ENCODE measurements around the gene PHC2.

PHC2 gene

DNA sequence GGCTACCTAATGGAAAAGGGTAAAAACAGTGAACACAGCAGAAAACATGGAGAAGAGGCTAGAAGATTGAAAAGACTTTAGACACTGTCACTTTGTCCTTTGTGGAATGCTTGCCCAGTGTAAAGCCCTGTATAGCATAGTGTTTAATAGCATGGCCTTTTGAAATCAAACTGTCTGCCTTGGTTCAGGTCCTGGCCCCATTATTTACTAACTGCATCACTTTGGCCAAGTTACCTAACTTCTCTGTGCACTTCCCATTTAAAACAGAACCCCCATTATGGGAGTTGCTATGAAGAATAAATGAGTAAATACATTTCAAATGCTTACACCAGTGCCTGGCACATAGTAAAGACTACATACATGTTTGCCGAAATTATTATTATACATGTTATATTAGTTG, 12.1 kb downstream of the PHC2 start:
- ChIA-PET POLR2A (no interaction called here), CTCF (interaction anchor here (2.1 kb wide), 1 partner anchor 15 kb away, joined by 4 read pairs; no protein-coding TSS in a partner anchor)
- DNase-seq (ENCODE audit: extremely low spot score) = no peak
- TF ChIP-seq, protein P1, sequence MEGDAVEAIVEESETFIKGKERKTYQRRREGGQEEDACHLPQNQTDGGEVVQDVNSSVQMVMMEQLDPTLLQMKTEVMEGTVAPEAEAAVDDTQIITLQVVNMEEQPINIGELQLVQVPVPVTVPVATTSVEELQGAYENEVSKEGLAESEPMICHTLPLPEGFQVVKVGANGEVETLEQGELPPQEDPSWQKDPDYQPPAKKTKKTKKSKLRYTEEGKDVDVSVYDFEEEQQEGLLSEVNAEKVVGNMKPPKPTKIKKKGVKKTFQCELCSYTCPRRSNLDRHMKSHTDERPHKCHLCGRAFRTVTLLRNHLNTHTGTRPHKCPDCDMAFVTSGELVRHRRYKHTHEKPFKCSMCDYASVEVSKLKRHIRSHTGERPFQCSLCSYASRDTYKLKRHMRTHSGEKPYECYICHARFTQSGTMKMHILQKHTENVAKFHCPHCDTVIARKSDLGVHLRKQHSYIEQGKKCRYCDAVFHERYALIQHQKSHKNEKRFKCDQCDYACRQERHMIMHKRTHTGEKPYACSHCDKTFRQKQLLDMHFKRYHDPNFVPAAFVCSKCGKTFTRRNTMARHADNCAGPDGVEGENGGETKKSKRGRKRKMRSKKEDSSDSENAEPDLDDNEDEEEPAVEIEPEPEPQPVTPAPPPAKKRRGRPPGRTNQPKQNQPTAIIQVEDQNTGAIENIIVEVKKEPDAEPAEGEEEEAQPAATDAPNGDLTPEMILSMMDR (IDR thresholded peaks at IDR 0.05; ENCODE audit: control extremely low read depth, extremely low read depth, low read depth, missing control alignments) = no peak

DNA sequence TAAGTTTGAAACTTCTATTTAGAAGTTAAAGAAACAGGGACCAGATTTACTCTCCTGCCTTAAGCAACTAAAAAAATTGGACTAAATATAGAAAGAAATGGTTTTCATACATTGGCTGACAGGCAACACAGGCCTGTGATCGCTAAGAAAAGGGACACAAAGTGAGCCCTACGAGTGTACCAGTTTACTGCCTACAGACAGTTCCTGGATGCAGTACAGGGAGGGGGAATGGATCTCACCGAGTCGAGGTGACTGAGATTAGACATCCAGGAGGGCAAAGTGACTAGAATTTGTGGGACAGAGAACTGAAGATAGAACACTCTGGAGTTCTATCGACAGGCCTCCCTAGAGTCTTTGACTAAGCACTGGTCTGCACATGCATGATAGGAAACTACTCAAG, 16.0 kb downstream of the PHC2 start:
- POLR2A ChIA-PET = no interaction called here
- CTCF ChIA-PET = no interaction called here
- DNase-seq (ENCODE audit: extremely low spot score) = no peak
- TF ChIP-seq, protein P1 (IDR thresholded peaks at IDR 0.05; ENCODE audit: control extremely low read depth, extremely low read depth, low read depth, missing control alignments) = no peak

DNA sequence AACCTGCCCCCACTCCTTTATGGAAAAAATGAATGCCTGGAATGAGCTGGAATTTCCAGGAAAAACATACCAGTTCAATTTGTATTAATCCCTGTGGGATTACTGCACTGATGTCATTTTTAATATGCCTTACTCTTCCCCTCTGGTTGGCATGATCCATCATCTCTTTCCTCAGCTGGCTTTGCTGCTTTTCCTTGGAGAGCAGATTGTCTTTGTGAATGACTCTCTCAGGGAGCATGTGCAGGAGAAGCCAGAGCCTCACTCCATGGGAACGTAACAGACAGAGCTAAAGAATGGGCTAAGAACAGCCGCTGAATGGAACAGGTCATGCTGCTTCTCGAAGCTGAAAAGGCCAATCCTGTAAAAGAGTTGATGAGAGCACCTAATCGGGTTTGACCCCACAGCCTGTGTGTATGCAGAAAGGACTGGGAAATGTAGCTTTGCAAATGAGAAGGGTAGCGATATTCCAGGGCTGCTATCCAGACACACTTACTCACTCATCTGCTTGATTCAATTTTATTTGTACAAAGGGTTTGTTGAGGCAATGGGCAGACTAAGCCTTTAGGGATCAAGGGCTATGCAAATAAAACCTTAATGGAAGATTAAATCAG, 20.7 kb downstream of the PHC2 start:
- DNase-seq (ENCODE audit: extremely low spot score) = no peak
- TF ChIP-seq, protein P1 (IDR thresholded peaks at IDR 0.05; ENCODE audit: control extremely low read depth, extremely low read depth, low read depth, missing control alignments) = no peak
- ChIA-PET CTCF (no interaction called here), POLR2A (no interaction called here)

DNA sequence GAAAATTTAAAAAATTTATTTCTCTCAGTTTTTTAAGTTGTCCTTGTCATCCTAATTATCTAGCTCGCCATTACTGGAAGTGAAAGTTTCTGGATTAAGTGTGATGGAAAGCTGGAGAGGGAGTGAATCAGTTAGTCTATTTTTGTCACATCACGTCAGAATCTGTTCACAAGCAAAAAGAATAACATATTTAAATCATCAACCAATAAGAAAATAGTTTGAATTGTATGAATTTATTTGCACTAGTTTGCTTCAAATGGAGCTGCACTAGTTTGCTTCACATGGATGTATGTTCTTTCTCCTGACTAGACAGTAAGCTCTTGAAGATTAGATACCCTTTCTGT, 22.8 kb downstream of the PHC2 start:
- TF ChIP-seq, protein P1 (IDR thresholded peaks at IDR 0.05; ENCODE audit: control extremely low read depth, extremely low read depth, low read depth, missing control alignments) = no peak
- POLR2A ChIA-PET = no interaction called here
- DNase-seq (ENCODE audit: extremely low spot score) = no peak
- CTCF ChIA-PET = interaction anchor here (1.3 kb wide), 1 partner anchor 11 kb away, joined by 3 read pairs; no protein-coding TSS in a partner anchor

DNA sequence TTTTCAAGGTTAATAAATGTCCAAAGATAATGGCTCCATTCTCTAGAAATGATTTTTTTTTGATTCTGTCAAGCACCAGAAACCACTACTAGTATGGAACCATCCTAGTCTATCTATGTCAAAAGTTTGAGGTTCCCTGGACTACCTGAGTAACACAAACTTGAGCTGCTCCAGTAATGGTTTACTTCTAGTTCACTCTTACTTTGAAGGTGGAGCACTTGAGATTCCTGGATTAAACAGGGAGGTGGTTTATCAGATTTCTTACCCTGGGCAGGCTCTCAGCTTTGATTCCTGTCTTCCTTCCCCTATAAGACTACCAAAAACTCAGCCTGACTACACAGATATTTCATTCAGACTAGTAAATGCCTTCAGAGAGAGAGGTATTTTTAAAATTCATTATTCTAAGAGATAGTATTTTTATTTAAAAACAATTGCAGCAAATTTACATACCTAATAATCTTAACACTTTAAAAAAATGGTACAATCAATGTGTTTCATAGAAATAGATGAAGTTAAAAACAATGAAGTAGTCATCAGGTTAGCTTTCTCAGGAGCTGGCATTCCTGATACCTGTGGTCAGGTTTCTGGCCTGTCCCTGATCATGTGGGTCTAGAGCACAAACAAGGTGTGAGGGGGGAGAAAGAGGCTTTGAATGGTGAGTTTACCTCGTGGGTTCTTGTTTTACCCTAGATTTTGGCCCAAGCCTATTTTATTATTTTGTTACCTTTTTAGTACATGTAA, 23.4 kb downstream of the PHC2 start:
- ChIA-PET POLR2A (no interaction called here), CTCF (no interaction called here)
- TF ChIP-seq, protein P1 (IDR thresholded peaks at IDR 0.05; ENCODE audit: control extremely low read depth, extremely low read depth, low read depth, missing control alignments) = no peak
- no peak for DNase-seq (ENCODE audit: extremely low spot score)

DNA sequence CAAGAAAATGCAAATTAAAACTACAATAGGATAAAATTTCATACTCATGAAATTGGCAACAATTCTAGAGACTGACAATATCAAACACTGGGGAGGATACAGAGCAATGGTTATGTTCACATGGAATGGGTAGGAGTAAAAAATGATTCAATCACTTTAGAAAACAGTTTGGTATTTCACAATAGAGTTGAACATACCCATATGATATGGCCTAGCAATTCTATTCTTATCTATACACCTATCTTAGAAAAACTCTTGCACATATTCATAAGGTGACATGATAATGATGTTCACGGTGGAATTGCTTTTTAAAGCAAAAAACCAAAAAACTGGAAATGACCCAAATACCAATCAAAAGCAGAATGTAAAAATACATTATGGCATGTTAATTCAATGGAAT, 28.7 kb downstream of the PHC2 start:
- POLR2A ChIA-PET = no interaction called here
- CTCF ChIA-PET = no interaction called here
- no peak for DNase-seq (ENCODE audit: extremely low spot score)
- TF ChIP-seq, protein P1 (IDR thresholded peaks at IDR 0.05; ENCODE audit: control extremely low read depth, extremely low read depth, low read depth, missing control alignments) = no peak
